Suprapubic skin (tissue), 4 donors: ENCODE results near the gene CDK1. TPM values are rescaled to one million over a fixed set of nuclear protein-coding genes. Genes with fewer than 3 reads are reported as not detected.
"Not testable (repeated sequence)": the region's sequence is repeated elsewhere in the genome, so short reads cannot be mapped to it uniquely, and the experiment has no call there.

Experiments
- DNase-seq, 2 donors: peaks; one replicate each; pipeline ENCODE4 v3.0.0-alpha.2; 2019; ENCODE audit warnings: low spot score in 2 of 2
- H3K27ac ChIP-seq: fragments of 200-600 bp; sonication (generic); one replicate; pipeline ENCODE4 v1.5.1; 2019
- H3K27me3 ChIP-seq: fragments of 200-600 bp; sonication (generic); one replicate; pipeline ENCODE4 v1.5.1; 2019
- H3K36me3 ChIP-seq: fragments of 200-600 bp; sonication (generic); one replicate; pipeline ENCODE4 v1.5.1; 2019
- H3K4me1 ChIP-seq: fragments of 200-600 bp; sonication (generic); one replicate; pipeline ENCODE4 v1.5.1; 2019
- H3K4me3 ChIP-seq: fragments of 200-600 bp; sonication (generic); one replicate; pipeline ENCODE4 v1.5.1; 2019; ENCODE audit warnings: mild to moderate bottlenecking
- H3K9me3 ChIP-seq: fragments of 200-600 bp; sonication (generic); one replicate; pipeline ENCODE4 v1.5.1; 2019
- EP300 ChIP-seq: sonication (generic); formaldehyde crosslinking; IDR thresholded peaks from one replicate; pipeline ENCODE4 v1.6.1; 2017; ENCODE audit warnings: antibody characterized with exemption
- POLR2A ChIP-seq, 2 donors: fragments of 450-650 bp; IDR thresholded peaks; one replicate each; pipeline ENCODE4 v1.6.1; 2017; ENCODE audit warnings: antibody characterized with exemption in 2 of 2, mild to moderate bottlenecking in 2 of 2, moderate library complexity in 2 of 2
- POLR2AphosphoS5 ChIP-seq, 3 donors: sonication (generic); formaldehyde crosslinking; IDR thresholded peaks; one replicate each; pipeline ENCODE4 v1.6.1; 2017; ENCODE audit warnings: antibody characterized with exemption in 3 of 3
- WGBS: methylation state at CpG from one replicate; pipeline ENCODE4 v1.1.5; 2018; 5-methylcytosine and 5-hydroxymethylcytosine counted together
- total RNA-seq, 4 donors: library from RNA; depleted of rRNA; stranded (reverse); fragments of >200 nt; gene quantifications; one replicate each; pipeline ENCODE4 v1.1.0, GENCODE V29; 2016
- TF ChIP-seq, protein P1 (sequence below), 2 donors: fragments of 200-600 bp in 1 of 2; fragments of 450-650 bp in 1 of 2; sonication (generic) in 1 of 2; IDR thresholded peaks; one replicate each; pipeline ENCODE4 v1.5.1; 2016 to 2019; ENCODE audit warnings: antibody characterized with exemption in 2 of 2, mild to moderate bottlenecking in 1 of 2, moderate library complexity in 1 of 2

CDK1 gene
- total RNA-seq, 4 donors from 2014 or later, result 4.8 to 14.3 (median 8.6) TPM

DNA sequence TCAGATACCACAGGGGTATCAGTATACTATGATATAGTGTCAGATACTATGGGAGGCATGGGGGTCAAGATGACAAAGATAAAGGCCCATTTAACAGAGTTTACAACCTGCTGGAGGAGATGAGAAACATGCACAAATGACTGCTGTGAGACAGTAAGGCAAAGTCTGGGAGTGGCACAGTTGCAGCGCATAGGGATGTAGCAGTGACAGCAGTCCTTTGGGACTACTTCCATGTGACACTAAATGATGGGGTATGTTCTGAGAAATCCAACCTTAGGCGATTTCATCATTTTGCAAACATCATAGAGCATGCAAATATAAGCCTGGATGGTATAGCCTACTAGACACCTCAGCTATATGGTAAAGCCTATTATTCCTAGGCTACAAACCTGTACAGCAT lies 56.8 kb downstream of the CDK1 start:
- Histone ChIP-seq H3K36me3 (no peaks in the 10 kb centered on the region), H3K27ac (no peak overlapping the region), H3K4me3 (no peak overlapping the region), H3K27me3 (no peaks in the 10 kb centered on the region), H3K4me1 (no peaks in the 10 kb centered on the region), H3K9me3 (no peaks in the 10 kb centered on the region)
- 84% methylated on average over 2 of the region's 2 CpGs for WGBS
- TF ChIP-seq EP300, result no peak
- no peak for TF ChIP-seq POLR2A (IDR thresholded peaks at IDR 0.05)
- TF ChIP-seq, protein P1, sequence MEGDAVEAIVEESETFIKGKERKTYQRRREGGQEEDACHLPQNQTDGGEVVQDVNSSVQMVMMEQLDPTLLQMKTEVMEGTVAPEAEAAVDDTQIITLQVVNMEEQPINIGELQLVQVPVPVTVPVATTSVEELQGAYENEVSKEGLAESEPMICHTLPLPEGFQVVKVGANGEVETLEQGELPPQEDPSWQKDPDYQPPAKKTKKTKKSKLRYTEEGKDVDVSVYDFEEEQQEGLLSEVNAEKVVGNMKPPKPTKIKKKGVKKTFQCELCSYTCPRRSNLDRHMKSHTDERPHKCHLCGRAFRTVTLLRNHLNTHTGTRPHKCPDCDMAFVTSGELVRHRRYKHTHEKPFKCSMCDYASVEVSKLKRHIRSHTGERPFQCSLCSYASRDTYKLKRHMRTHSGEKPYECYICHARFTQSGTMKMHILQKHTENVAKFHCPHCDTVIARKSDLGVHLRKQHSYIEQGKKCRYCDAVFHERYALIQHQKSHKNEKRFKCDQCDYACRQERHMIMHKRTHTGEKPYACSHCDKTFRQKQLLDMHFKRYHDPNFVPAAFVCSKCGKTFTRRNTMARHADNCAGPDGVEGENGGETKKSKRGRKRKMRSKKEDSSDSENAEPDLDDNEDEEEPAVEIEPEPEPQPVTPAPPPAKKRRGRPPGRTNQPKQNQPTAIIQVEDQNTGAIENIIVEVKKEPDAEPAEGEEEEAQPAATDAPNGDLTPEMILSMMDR (IDR thresholded peaks at IDR 0.05), result no peak
- TF ChIP-seq POLR2AphosphoS5 (IDR thresholded peaks at IDR 0.05), result no peak
- DNase-seq, result no peak

DNA sequence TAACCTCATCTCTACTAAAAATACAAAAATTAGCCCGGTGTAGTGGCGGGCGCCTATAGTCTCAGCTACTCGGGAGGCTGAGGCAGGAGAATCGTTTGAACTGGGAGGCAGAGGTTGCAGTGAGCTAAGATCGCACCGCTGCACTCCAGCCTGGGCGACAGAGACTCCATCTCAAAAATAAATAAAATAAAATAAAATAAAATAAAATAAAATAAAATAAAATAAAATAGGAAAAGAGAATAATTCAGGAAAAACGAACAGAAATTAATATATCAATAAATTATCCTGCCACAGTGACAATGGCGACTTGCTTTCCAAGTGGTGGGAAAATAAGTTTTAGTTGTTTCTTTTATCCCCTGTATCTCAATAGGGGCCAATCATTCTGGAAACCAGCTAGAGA lies 62.9 kb downstream of the CDK1 start:
- DNase-seq, H3K36me3 ChIP-seq, H3K4me3 ChIP-seq, H3K27ac ChIP-seq, H3K4me1 ChIP-seq, H3K27me3 ChIP-seq, H3K9me3 ChIP-seq: not testable (repeated sequence)
- 96% methylated on average over 10 of the region's 10 CpGs for WGBS

DNA sequence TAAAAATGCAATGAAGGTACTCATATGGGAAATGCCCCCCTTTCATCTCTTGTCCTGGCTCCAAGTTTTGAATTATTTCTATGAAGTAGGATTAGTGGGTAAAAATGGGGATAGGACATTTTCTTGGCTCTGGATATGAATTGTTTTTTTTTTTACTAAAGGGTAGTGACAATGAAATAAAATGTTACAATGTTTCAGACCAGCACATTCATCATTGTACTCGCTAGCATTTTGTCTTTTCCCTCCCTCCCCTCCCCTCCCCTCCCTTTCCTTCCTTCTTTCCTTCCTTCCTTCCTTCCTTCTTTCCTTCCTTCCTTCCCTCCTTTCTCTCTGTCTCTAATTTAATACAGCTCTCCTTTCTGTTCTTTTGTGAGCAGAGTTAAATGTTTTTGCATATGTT lies 64.4 kb downstream of the CDK1 start:
- H3K9me3 ChIP-seq, result no peaks in the 10 kb centered on the region
- no peak overlapping the region for H3K27ac ChIP-seq
- no peak for DNase-seq
- 87% methylated on average over 1 of the region's 1 CpG for WGBS
- no peaks in the 10 kb centered on the region for H3K36me3 ChIP-seq
- no peak for TF ChIP-seq POLR2AphosphoS5 (IDR thresholded peaks at IDR 0.05)
- TF ChIP-seq, protein P1 (IDR thresholded peaks at IDR 0.05), result no peak
- no peak for TF ChIP-seq POLR2A (IDR thresholded peaks at IDR 0.05)
- TF ChIP-seq EP300, result no peak
- H3K27me3 ChIP-seq, result no peaks in the 10 kb centered on the region
- no peaks in the 10 kb centered on the region for H3K4me1 ChIP-seq
- no peak overlapping the region for H3K4me3 ChIP-seq

Other genes with a start within 250 kb of the CDK1 start
- 10 to 100 TPM in 1 of 4 donors, 1 to 10 TPM in 3; 2.8 to 37.9 (median 3.7) TPM for gene RHOBTB1, start 165.7 kb downstream of the CDK1 start, total RNA-seq